ENCODE data around the gene MED8.

GRCh38 chr1:43432907-43433306 is 43.3 kb upstream of the MED8 start:
- TF ChIP-seq CTCF (IDR thresholded peaks at IDR 0.05; ENCODE audit: insufficient read depth, low read length): no peak
- no peak for TF ChIP-seq POLR2AphosphoS5 (IDR thresholded peaks at IDR 0.05; ENCODE audit: low read depth)
